GM18870 (cell line): ENCODE results near the gene RYR3.

Experiments used
- ATAC-seq: cut with Tn5 transposase; IDR thresholded peaks from one replicate; pipeline ENCODE4 v1.9.1; 2021; ENCODE audit warnings: moderate library complexity; ENCODE audit not compliant: unreplicated experiment

Gene RYR3

GRCh38 chr15:33693166-33693800 lies 382.5 kb downstream of the RYR3 start:
- no peak for ATAC-seq

- ATAC-seq: no peak
Measured at GRCh38 chr15:33698126-33698525, 387.4 kb downstream of the RYR3 start.

GRCh38 chr15:33699145-33699544 lies 388.4 kb downstream of the RYR3 start:
- no peak for ATAC-seq

GRCh38 chr15:33699691-33700447 lies 389.1 kb downstream of the RYR3 start:
- ATAC-seq: no peak

GRCh38 chr15:33700695-33701303 lies 390.0 kb downstream of the RYR3 start:
- no peak for ATAC-seq

- no peak for ATAC-seq
Measured at GRCh38 chr15:33701304-33701696, 390.5 kb downstream of the RYR3 start.

- no peak for ATAC-seq
Measured at GRCh38 chr15:33706173-33706572, 395.4 kb downstream of the RYR3 start.

- no peak for ATAC-seq
Measured at GRCh38 chr15:33710748-33711147, 400.0 kb downstream of the RYR3 start.

- ATAC-seq: no peak
Measured at GRCh38 chr15:33716025-33716424, 405.3 kb downstream of the RYR3 start.

GRCh38 chr15:33720952-33721351 lies 410.2 kb downstream of the RYR3 start:
- no peak for ATAC-seq

GRCh38 chr15:33722005-33722672 lies 411.4 kb downstream of the RYR3 start:
- peak; percentile 83 for ATAC-seq

GRCh38 chr15:33722673-33723015 lies 411.9 kb downstream of the RYR3 start:
- no peak for ATAC-seq

GRCh38 chr15:33724321-33725036 lies 413.7 kb downstream of the RYR3 start:
- ATAC-seq: no peak

- no peak for ATAC-seq
Measured at GRCh38 chr15:33729653-33730052, 418.9 kb downstream of the RYR3 start.

GRCh38 chr15:33730815-33731214 lies 420.0 kb downstream of the RYR3 start:
- peak; percentile 81 for ATAC-seq

GRCh38 chr15:33735143-33735542 lies 424.4 kb downstream of the RYR3 start:
- no peak for ATAC-seq

- ATAC-seq: no peak
Measured at GRCh38 chr15:33735637-33736247, 425.0 kb downstream of the RYR3 start.

- no peak for ATAC-seq
Measured at GRCh38 chr15:33737687-33738601, 427.2 kb downstream of the RYR3 start.

- ATAC-seq: no peak
Measured at GRCh38 chr15:33738941-33739664, 428.3 kb downstream of the RYR3 start.
